ENCODE results near the gene PCBP4.

The PCBP4 gene

DNA sequence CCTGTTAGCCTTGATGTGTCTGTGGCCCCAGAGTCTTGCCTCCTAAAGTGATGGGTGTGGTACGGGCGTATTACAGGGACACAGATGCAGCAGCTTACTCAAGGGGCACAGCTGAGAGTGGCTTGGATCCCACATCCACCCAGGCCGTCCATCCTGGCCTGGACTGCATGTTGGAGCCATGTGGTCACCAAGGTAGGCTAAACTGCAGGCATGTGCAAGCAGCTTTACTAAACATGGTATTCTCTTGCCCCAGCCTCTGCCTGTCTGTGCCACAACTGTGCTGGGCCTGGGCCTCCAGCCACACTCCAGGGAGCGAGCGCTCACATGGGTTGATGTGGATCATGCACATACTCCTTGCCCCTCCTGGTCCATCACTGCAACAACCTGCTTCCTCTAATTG lies 18.1 kb downstream of the PCBP4 start:
- H3K4me1 ChIP-seq (ENCODE audit: control insufficient read depth in 1 of 2, insufficient read depth in 2 of 2, low read length in 2 of 2), result no peaks in the 10 kb centered on the region
- no peak overlapping the region for H3K27ac ChIP-seq (ENCODE audit: low read length)
- no peaks in the 10 kb centered on the region for H3K9me3 ChIP-seq (ENCODE audit: control insufficient read depth in 1 of 2, low read length in 2 of 2)
- H3K4me3 ChIP-seq (ENCODE audit: low read depth in 1 of 2, low read length in 2 of 2), result no peak overlapping the region
- H3K36me3 ChIP-seq (ENCODE audit: control insufficient read depth in 1 of 2, insufficient read depth in 2 of 2, low read length in 2 of 2), result peaks cover 5 to 38% of the 10 kb centered on the region in 2 donors
- H3K27me3 ChIP-seq (ENCODE audit: low read depth, low read length), result no peaks in the 10 kb centered on the region

DNA sequence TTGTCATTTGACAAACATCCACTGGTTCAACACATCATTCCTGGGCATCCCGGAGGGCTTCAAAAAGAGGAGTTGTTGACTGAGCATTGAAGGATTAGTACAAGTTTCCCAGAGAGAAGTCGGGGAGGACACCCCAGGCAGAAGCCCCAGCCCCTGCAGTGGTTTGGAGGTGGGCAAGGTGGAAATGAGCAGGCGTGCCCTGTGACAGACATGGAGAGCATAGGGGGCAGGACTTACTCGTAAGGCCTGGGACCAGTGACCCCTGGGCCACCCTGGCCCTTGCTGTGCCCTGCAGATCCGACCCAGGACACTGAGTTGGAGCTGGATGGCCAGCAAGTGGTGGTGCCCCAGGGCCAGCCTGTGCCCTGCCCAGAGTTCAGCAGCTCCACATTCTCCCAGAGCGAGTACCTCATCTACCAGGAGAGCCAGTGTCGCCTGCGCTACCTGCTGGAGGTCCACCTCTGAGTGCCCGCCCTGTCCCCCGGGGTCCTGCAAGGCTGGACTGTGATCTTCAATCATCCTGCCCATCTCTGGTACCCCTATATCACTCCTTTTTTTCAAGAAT lies 19.2 kb downstream of the PCBP4 start:
- Histone ChIP-seq H3K27me3 (ENCODE audit: low read depth, low read length) (no peaks in the 10 kb centered on the region), H3K36me3 (ENCODE audit: control insufficient read depth in 1 of 2, insufficient read depth in 2 of 2, low read length in 2 of 2) (peaks cover 5 to 38% of the 10 kb centered on the region in 2 donors), H3K9me3 (ENCODE audit: control insufficient read depth in 1 of 2, low read length in 2 of 2) (no peaks in the 10 kb centered on the region), H3K4me1 (ENCODE audit: control insufficient read depth in 1 of 2, insufficient read depth in 2 of 2, low read length in 2 of 2) (peaks cover 3 to 4% of the 10 kb centered on the region in 2 donors), H3K4me3 (ENCODE audit: low read depth in 1 of 2, low read length in 2 of 2) (no peak overlapping the region), H3K27ac (ENCODE audit: low read length) (no peak overlapping the region)

DNA sequence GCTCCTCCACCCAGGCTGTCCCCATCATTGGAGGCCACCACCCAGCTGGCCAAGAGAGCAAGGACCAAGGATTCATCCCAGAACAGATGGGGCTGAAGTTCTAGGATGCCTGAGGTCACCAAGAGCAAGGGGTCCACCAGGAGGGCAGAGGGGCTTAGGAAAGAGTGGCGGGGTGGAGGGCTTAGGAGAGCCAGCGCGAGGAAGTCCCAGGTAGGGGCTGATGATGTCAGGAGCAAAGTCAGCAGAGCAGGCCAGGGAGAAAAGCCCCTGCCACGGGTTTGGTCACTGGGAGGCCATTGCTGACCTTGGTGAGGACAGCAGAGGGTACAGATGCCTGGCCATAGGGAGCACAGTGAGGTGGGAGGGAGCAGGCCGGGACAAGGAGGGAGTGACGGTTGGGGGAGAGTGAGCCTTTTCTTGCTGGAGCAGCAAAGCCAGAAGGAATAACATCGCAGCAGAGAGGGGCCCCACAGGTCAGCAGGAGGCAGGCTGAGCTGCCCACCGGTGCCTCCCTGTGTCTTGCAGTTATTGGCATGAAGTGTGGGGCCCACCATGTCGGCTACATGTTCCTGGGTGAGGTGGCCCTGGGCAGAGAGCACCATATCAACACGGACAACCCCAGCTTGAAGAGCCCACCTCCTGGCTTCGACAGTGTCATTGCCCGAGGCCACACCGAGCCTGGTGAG lies 19.9 kb downstream of the PCBP4 start:
- Histone ChIP-seq H3K4me3 (ENCODE audit: low read depth in 1 of 2, low read length in 2 of 2) (no peak overlapping the region), H3K4me1 (ENCODE audit: control insufficient read depth in 1 of 2, insufficient read depth in 2 of 2, low read length in 2 of 2) (peaks cover 11% of the 10 kb centered on the region in 2 donors), H3K9me3 (ENCODE audit: control insufficient read depth in 1 of 2, low read length in 2 of 2) (no peaks in the 10 kb centered on the region), H3K27ac (ENCODE audit: low read length) (no peak overlapping the region), H3K36me3 (ENCODE audit: control insufficient read depth in 1 of 2, insufficient read depth in 2 of 2, low read length in 2 of 2) (peaks cover 5 to 38% of the 10 kb centered on the region in 2 donors), H3K27me3 (ENCODE audit: low read depth, low read length) (no peaks in the 10 kb centered on the region)

DNA sequence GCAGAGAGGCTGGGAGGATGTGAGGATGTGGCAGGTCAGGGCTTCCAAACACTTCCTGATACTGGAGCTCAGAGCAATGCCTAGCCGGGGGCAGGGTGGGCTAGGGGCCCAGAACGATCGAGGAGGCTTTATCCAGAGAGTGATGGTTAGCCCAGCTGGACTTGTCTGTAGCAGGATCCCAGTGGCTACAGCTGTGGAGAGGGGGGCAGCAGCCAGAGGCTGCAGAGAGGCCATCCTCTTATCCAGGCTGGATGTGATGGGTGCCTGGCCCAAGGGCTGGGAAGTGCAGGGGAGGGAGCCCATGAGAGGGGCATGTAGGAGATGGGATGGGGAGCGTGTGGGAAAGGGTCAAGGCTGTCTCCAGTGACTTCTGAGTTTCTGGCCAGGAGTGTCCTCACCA lies 20.5 kb downstream of the PCBP4 start:
- H3K4me3 ChIP-seq (ENCODE audit: low read depth in 1 of 2, low read length in 2 of 2), result no peak overlapping the region
- peaks cover 5 to 38% of the 10 kb centered on the region in 2 donors for H3K36me3 ChIP-seq (ENCODE audit: control insufficient read depth in 1 of 2, insufficient read depth in 2 of 2, low read length in 2 of 2)
- H3K9me3 ChIP-seq (ENCODE audit: control insufficient read depth in 1 of 2, low read length in 2 of 2), result no peaks in the 10 kb centered on the region
- H3K27ac ChIP-seq (ENCODE audit: low read length), result no peak overlapping the region
- no peaks in the 10 kb centered on the region for H3K27me3 ChIP-seq (ENCODE audit: low read depth, low read length)
- H3K4me1 ChIP-seq (ENCODE audit: control insufficient read depth in 1 of 2, insufficient read depth in 2 of 2, low read length in 2 of 2), result peaks cover 11 to 12% of the 10 kb centered on the region in 2 donors

DNA sequence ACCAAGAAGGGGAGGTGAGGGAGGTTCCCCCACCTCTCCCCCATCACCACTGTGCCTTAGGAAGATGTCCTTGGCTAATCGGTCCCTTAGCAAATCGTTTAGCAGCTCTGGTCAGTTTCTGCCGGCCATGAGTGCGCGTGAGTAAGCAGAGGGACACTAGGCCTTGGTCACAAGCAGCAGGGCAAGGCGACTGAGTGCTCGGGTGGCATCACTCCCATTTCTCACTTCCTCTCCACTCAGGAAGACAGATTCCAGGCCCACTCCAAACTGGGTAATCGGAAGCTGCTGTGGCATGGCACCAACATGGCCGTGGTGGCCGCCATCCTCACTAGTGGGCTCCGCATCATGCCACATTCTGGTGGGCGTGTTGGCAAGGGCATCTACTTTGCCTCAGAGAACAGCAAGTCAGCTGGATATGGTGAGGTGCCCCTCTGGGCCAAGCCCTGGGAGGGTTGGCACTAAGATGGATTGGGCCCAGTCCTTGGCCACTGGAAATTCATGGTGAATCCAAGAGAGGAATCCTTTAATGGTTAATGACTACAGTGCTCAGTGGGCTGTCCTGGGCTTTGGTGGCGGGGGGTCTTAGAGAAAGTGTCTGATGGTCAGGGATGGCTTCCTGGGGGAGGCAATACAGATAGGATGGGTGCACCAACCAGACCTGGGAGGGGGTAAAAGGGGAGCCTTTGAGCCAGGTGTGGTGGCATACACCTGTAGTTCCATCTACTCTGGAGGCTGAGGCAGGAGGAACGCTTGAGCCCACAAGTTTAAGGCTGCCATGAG lies 21.1 kb downstream of the PCBP4 start:
- Histone ChIP-seq H3K9me3 (ENCODE audit: control insufficient read depth in 1 of 2, low read length in 2 of 2) (no peaks in the 10 kb centered on the region), H3K4me3 (ENCODE audit: low read depth in 1 of 2, low read length in 2 of 2) (no peak overlapping the region)

DNA sequence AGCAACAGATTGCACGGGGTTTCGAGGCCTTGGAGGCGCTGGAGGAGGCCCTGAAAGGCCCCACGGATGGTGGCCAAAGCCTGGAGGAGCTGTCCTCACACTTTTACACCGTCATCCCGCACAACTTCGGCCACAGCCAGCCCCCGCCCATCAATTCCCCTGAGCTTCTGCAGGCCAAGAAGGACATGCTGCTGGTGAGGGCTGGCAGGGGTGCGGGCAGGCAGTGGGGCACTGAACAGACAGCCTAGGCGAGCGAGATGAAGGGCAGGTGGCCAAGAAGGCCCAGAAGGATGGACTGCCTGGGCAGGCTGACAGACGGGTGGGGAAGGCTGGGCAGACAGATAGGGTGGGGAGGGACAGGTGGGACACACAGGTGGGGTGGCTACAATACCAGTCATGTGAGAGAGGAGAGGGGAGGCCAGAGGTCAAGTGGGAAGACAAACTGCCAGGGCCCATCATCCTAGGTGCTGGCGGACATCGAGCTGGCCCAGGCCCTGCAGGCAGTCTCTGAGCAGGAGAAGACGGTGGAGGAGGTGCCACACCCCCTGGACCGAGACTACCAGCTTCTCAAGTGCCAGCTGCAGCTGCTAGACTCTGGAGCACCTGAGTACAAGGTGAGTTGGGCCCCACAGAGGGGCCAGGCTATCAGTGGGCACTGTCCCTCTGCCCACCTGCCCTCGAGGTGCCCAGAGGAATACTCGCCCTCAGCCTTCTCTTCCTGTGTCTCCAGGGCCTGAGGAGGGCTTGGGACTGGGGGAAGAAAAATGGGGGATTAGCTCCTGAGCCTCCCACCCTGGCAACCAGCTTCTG lies 22.0 kb downstream of the PCBP4 start:
- H3K36me3 ChIP-seq (ENCODE audit: control insufficient read depth in 1 of 2, insufficient read depth in 2 of 2, low read length in 2 of 2), result peaks cover 5 to 42% of the 10 kb centered on the region in 2 donors
- H3K27me3 ChIP-seq (ENCODE audit: low read depth, low read length), result no peaks in the 10 kb centered on the region
- no peak overlapping the region for H3K27ac ChIP-seq (ENCODE audit: low read length)
- H3K4me1 ChIP-seq (ENCODE audit: control insufficient read depth in 1 of 2, insufficient read depth in 2 of 2, low read length in 2 of 2), result peaks cover 18 to 22% of the 10 kb centered on the region in 2 donors
- H3K4me3 ChIP-seq (ENCODE audit: low read depth in 1 of 2, low read length in 2 of 2), result no peak overlapping the region
- H3K9me3 ChIP-seq (ENCODE audit: control insufficient read depth in 1 of 2, low read length in 2 of 2), result no peaks in the 10 kb centered on the region

More for the DNA sequence above, 21.1 kb downstream of the PCBP4 start:
- Histone ChIP-seq H3K27ac (ENCODE audit: low read length) (no peak overlapping the region), H3K36me3 (ENCODE audit: control insufficient read depth in 1 of 2, insufficient read depth in 2 of 2, low read length in 2 of 2) (peaks cover 5 to 42% of the 10 kb centered on the region in 2 donors), H3K4me1 (ENCODE audit: control insufficient read depth in 1 of 2, insufficient read depth in 2 of 2, low read length in 2 of 2) (peaks cover 14% of the 10 kb centered on the region in 2 donors), H3K27me3 (ENCODE audit: low read depth, low read length) (no peaks in the 10 kb centered on the region)

DNA sequence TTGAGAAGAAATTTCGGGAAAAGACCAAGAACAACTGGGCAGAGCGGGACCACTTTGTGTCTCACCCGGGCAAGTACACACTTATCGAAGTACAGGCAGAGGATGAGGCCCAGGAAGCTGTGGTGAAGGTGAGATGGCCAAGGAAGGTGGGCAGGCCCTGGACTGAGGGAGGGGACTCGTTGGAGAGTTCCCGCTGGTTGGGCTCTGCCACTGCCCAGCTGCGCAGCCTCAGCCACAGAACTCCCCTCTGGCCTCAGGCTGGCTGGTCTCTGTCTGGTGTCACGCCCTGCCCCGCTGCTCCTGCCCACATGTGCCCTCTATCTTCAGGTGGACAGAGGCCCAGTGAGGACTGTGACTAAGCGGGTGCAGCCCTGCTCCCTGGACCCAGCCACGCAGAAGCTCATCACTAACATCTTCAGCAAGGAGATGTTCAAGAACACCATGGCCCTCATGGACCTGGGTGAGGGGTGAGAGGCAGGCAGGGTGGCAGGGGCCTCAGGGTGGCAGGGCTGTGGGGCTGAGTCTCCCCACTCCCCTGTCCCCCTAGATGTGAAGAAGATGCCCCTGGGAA lies 22.7 kb downstream of the PCBP4 start:
- no peak overlapping the region for H3K4me3 ChIP-seq (ENCODE audit: low read depth in 1 of 2, low read length in 2 of 2)
- peaks cover 5 to 42% of the 10 kb centered on the region in 2 donors for H3K36me3 ChIP-seq (ENCODE audit: control insufficient read depth in 1 of 2, insufficient read depth in 2 of 2, low read length in 2 of 2)
- H3K27ac ChIP-seq (ENCODE audit: low read length), result no peak overlapping the region
- H3K27me3 ChIP-seq (ENCODE audit: low read depth, low read length), result no peaks in the 10 kb centered on the region
- peaks cover 18 to 26% of the 10 kb centered on the region in 2 donors for H3K4me1 ChIP-seq (ENCODE audit: control insufficient read depth in 1 of 2, insufficient read depth in 2 of 2, low read length in 2 of 2)
- no peaks in the 10 kb centered on the region for H3K9me3 ChIP-seq (ENCODE audit: control insufficient read depth in 1 of 2, low read length in 2 of 2)

DNA sequence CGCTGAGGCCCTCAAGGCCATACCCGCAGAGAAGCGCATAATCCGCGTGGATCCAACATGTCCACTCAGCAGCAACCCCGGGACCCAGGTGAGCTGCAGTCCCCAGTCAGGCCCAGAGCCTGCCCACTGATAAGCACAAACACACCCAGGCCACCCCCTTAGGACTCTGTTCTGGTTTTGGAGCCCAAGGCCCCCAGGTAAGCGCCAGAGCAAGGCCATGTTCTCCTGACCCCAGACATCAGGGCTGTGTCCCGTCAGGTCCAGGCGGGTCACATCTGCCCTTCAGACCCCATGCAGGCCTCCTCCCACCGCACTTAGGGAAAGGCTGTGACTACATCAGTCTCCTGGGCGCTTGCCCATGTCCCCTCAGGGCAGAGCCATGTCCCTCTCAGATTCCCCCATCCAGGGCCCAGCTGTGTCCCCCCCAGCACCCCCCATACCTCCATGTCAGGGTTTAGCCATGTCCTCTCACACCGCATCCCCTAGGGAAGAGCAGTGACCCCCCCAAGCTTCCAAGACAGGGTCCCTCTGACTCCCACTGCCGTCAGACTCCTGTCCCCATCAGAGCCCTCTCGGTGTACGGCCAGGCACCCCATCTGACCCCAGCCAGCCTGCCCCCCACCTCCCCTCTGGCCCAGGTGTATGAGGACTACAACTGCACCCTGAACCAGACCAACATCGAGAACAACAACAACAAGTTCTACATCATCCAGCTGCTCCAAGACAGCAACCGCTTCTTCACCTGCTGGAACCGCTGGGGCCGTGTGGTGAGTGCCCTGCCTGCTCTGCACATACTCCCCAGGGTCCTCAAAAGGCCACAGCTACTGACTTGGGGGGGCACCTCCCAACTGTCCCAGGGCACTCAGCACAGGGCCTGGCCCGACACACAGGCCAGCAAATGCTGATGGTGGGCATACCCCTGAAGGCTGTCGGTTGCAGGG lies 23.5 kb downstream of the PCBP4 start:
- peaks cover 6 to 36% of the 10 kb centered on the region in 2 donors for H3K36me3 ChIP-seq (ENCODE audit: control insufficient read depth in 1 of 2, insufficient read depth in 2 of 2, low read length in 2 of 2)
- peaks cover 18 to 26% of the 10 kb centered on the region in 2 donors for H3K4me1 ChIP-seq (ENCODE audit: control insufficient read depth in 1 of 2, insufficient read depth in 2 of 2, low read length in 2 of 2)
- H3K27me3 ChIP-seq (ENCODE audit: low read depth, low read length), result no peaks in the 10 kb centered on the region
- H3K4me3 ChIP-seq (ENCODE audit: low read depth in 1 of 2, low read length in 2 of 2), result peak overlapping the region; percentile 62 to 70
- H3K9me3 ChIP-seq (ENCODE audit: control insufficient read depth in 1 of 2, low read length in 2 of 2), result no peaks in the 10 kb centered on the region
- H3K27ac ChIP-seq (ENCODE audit: low read length), result peak overlapping the region; percentile 97

DNA sequence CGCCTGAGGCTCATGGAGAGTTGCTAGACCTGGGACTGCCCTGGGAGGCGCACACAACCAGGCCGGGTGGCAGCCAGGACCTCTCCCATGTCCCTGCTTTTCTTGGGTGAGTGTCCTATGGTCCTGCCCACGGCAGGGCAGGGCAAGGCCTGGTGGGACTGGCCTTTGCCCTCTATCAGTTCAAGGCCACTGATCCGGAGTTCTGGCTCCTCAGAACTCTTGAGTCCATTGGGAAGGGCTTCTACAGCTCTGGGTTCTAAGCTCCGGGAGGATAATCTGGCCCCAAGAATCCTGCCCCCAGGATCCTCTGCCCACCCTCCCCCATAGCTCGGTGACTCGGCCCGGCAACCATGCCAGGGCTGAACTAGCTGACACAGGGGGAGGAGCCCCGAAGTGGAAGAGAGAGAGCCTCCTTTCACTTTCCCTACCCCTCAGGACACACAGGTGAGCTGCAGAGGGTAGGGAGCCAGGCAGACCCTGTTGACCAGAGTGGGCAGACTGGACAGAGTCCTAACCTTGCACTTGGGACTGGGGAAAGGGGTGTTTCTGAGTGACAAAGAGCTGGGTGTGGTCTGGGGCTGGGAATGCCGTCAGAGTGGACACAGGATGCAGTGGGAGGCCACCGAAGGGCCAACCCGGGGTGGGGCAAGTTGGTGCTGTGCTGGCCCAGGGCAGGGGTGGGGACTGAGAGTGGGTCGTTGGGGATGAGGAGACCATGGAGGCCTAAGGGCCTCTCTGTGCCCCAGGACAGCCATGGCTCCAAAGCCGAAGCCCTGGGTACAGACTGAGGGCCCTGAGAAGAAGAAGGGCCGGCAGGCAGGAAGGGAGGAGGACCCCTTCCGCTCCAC lies 24.4 kb downstream of the PCBP4 start:
- Histone ChIP-seq H3K4me1 (ENCODE audit: control insufficient read depth in 1 of 2, insufficient read depth in 2 of 2, low read length in 2 of 2) (peaks cover 18 to 26% of the 10 kb centered on the region in 2 donors), H3K27ac (ENCODE audit: low read length) (peak overlapping the region; percentile 97), H3K9me3 (ENCODE audit: control insufficient read depth in 1 of 2, low read length in 2 of 2) (no peaks in the 10 kb centered on the region), H3K4me3 (ENCODE audit: low read depth in 1 of 2, low read length in 2 of 2) (peak overlapping the region; percentile 62 to 70), H3K27me3 (ENCODE audit: low read depth, low read length) (no peaks in the 10 kb centered on the region), H3K36me3 (ENCODE audit: control insufficient read depth in 1 of 2, insufficient read depth in 2 of 2, low read length in 2 of 2) (peaks cover 15 to 38% of the 10 kb centered on the region in 2 donors)

All from muscle layer of duodenum (tissue), 2 donors.